Measurements from ENCODE around the gene LTBR. TPM values are rescaled to one million over a fixed set of nuclear protein-coding genes. Genes with fewer than 3 reads are reported as not detected.

LTBR gene
- total RNA-seq, 2 experiments from 2014 or later: 1.5 to 1.6 TPM

DNA sequence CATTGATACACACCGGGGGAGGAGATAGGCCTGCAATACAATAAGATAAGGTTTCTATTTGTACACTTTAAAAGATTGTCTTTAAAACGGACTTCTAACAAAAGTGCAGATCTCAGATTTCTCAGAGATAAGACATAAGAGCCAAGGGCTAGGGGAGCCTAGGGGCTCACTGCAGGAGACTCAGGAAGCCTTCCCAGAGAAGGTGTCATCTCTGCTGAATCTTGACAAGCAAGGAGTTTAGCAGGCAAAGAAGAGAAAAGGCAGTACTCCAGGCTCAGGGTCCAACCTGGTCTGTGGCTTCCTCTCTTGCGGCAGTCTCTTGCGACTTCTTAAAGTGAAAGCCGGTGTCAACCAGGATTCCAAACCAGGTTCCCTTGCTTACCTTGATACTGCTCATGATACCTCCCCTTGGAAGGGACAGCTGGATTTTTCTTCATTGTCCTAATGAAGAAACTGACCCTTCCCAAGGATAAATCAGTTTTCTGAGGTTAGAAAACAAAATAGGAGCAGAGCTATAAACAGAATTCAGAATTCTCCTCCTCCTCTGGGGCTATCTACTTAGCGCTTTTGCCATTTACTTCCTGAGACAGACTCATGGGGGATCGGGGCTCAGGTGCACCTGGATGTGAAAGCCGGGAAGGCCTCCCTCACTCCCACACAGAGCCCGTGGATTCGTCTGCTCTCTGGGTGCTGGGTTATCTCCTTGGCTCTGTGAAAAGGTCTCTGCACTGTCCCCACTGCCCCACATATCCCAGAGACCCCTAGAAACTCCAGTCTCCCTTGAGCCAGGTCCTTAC is 6.9 kb upstream of the LTBR start:
- ATAC-seq: peak; percentile 36
- intact Hi-C loops (cut with micrococcal nuclease): no loop called here
- H3K27ac Mint-ChIP-seq: peak overlapping the region; percentile 58
- ChIA-PET POLR2A (interaction anchor here (0.6 kb wide), 1 partner anchor 12 kb away, joined by 3 read pairs; no protein-coding TSS in a partner anchor), CTCF (interaction anchor here (1.0 to 1.2 kb wide), 2 partner anchors 9 to 51 kb away, joined by 3 to 4 read pairs; no protein-coding TSS in a partner anchor)
- H3K36me3 Mint-ChIP-seq (ENCODE audit: low read depth): no peaks in the 10 kb centered on the region
- TF ChIP-seq, protein P1, sequence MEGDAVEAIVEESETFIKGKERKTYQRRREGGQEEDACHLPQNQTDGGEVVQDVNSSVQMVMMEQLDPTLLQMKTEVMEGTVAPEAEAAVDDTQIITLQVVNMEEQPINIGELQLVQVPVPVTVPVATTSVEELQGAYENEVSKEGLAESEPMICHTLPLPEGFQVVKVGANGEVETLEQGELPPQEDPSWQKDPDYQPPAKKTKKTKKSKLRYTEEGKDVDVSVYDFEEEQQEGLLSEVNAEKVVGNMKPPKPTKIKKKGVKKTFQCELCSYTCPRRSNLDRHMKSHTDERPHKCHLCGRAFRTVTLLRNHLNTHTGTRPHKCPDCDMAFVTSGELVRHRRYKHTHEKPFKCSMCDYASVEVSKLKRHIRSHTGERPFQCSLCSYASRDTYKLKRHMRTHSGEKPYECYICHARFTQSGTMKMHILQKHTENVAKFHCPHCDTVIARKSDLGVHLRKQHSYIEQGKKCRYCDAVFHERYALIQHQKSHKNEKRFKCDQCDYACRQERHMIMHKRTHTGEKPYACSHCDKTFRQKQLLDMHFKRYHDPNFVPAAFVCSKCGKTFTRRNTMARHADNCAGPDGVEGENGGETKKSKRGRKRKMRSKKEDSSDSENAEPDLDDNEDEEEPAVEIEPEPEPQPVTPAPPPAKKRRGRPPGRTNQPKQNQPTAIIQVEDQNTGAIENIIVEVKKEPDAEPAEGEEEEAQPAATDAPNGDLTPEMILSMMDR (IDR thresholded peaks at IDR 0.05): no peak
- H3K9me3 Mint-ChIP-seq: no peaks in the 10 kb centered on the region
- peaks cover 2% of the 10 kb centered on the region for H3K27me3 Mint-ChIP-seq
- H3K4me3 Mint-ChIP-seq: peak overlapping the region; percentile 58
- DNase-seq: no peak
- peaks cover 33% of the 10 kb centered on the region for H3K4me1 Mint-ChIP-seq (ENCODE audit: low read depth)

DNA sequence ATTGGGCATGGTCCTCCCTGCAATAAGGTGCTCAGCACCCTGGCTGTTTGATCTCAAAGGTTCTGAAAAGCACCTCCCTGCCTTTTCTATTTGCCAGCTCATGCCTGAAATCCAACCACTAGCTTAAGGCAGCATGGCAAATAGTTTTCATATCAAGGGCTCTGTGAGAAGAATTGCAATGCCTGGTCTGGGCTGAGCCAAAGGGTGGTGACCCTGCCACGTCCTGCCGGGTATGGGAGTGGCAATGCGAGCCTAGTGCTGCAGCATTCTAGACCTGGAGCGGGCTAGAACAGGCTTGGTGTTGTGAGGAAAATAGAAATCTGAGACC is 6.3 kb upstream of the LTBR start:
- POLR2A ChIA-PET: interaction anchor here (0.6 kb wide), 1 partner anchor 13 kb away, joined by 3 read pairs; no protein-coding TSS in a partner anchor
- Mint-ChIP-seq H3K4me1 (ENCODE audit: low read depth) (peaks cover 27% of the 10 kb centered on the region), H3K27me3 (peaks cover 5% of the 10 kb centered on the region), H3K9me3 (no peaks in the 10 kb centered on the region), H3K27ac (no peak overlapping the region), H3K36me3 (ENCODE audit: low read depth) (no peaks in the 10 kb centered on the region), H3K4me3 (peak overlapping the region; percentile 58)
- DNase-seq (no peak), ATAC-seq (no peak)
- TF ChIP-seq, protein P1 (IDR thresholded peaks at IDR 0.05): no peak
- CTCF ChIA-PET: interaction anchor here (1.0 to 1.2 kb wide), 2 partner anchors 10 to 51 kb away, joined by 3 to 4 read pairs; no protein-coding TSS in a partner anchor
- intact Hi-C loops (cut with micrococcal nuclease): no loop called here

DNA sequence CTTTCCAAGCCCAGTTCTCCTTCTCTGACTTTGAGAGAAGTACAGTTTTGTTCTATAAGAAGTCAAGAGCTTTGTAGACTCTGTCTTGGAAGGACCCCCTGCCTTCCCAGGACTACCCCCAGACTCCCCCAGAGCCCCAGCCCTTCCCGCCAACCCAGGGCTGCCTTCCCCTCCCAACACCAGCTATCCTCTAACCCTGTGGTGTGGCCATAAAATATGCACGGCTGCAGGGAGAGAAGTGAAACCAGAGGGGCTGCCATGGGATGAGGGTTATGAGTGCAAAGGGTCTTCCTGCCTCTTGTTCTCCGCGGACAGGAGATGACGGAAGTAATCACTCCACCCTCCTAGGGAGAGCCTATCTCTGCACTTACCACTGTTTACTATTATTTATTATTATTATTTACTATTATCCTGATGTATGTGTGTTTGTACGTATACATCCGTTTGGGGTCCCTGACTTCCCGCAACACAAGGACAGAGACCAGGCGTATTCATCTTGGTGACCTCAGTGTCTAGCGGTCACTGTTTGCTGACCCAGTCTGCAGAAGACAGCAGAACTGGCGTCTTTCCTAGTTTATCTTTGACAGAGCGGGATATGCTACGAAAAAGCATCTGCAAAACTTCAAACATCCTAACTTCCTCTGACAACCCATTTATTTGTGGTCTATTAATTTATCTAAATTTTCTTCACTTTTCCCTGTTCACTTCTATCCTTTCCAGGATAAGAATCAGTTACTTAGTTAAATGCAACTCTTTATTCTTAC is 5.1 kb upstream of the LTBR start:
- ChIA-PET POLR2A (interaction anchor here (1.2 kb wide), 1 partner anchor 33 kb away, joined by 4 read pairs; no protein-coding TSS in a partner anchor), CTCF (interaction anchor here (1.0 kb wide), 1 partner anchor 11 kb away, joined by 3 read pairs; no protein-coding TSS in a partner anchor)

DNA sequence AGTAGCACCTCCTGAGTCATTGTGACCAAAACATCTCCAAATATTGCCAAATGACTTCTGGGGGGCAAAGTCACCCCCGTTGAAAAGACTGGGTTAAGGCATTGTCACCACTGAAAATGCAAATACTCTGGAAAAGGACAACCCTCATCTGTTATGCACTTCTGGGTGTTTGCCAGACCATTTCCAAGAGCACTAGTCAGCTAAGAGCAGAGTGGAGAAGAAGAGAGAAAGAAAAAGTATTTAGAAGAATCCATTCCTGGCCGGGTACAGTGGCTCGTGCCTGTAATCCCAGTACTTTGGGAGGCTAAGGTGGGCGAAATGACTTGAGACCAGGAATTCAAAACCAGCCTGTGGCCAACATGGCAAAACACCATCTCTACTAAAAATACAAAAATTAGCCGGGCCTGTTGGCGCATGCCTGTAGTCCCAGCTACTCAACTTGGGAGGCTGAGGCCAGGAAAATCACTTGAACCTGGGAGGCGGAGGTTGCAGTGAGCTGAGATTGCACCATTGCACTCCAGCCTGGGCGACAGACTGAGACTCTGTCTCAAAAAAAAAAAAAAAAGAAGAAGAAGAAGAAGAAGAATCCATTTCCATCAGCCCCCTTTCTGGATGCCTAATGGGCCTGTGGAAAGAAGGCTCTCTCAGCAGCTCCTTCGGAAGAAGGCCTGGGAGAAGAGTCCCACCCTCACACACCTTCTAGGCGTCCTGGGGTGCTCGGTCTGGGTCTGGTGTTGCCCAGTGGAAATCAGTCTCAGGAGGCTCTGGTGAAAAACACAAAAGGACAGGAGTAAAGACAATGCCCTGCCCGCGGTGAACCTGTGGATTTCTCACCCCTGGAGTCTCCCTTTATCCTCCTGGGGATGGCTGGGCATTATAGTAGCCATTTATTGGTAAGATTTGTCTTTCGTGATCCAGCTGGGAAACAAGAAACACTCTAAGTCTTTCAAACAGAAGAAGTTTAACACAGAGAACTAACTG is 3.5 kb upstream of the LTBR start:
- intact Hi-C loops (cut with micrococcal nuclease): no loop called here
- Mint-ChIP-seq H3K9me3 (no peaks in the 10 kb centered on the region), H3K36me3 (ENCODE audit: low read depth) (no peaks in the 10 kb centered on the region), H3K4me1 (ENCODE audit: low read depth) (peaks cover 23% of the 10 kb centered on the region), H3K27me3 (peaks cover 14% of the 10 kb centered on the region), H3K4me3 (no peak overlapping the region), H3K27ac (no peak overlapping the region)
- DNase-seq: no peak
- ATAC-seq: no peak
- ChIA-PET CTCF (interaction anchor here (0.8 kb wide), 1 partner anchor 24 kb away, joined by 3 read pairs; no protein-coding TSS in a partner anchor), POLR2A (interaction anchor here (0.6 to 1.2 kb wide), 2 partner anchors 80 to 1825 kb away, joined by 3 to 5 read pairs; no protein-coding TSS in a partner anchor)
- TF ChIP-seq, protein P1 (IDR thresholded peaks at IDR 0.05): no peak

More for the DNA sequence above, 5.1 kb upstream of the LTBR start:
- H3K36me3 Mint-ChIP-seq (ENCODE audit: low read depth): no peaks in the 10 kb centered on the region
- H3K27ac Mint-ChIP-seq: no peak overlapping the region
- H3K4me3 Mint-ChIP-seq: no peak overlapping the region
- no peaks in the 10 kb centered on the region for H3K9me3 Mint-ChIP-seq
- intact Hi-C loops (cut with micrococcal nuclease): no loop called here
- peaks cover 23% of the 10 kb centered on the region for H3K4me1 Mint-ChIP-seq (ENCODE audit: low read depth)
- TF ChIP-seq, protein P1 (IDR thresholded peaks at IDR 0.05): no peak
- DNase-seq (no peak), ATAC-seq (no peak)
- H3K27me3 Mint-ChIP-seq: peaks cover 11% of the 10 kb centered on the region

Data from activated CD8-positive, alpha-beta T cell treated with anti-CD3 and anti-CD28 coated beads for 36 hours (primary cell).